Measurements from ENCODE around the gene SLC49A3. TPM values are rescaled to one million over a fixed set of nuclear protein-coding genes. Genes with fewer than 3 reads are reported as not detected.
A peak's percentile ranks its signal among the peaks of the same experiment; 100 is the strongest.

SLC49A3 gene
- total and polyA plus RNA-seq, 2 of the 13 experiments (the other 11 are each of a cell fraction or from before 2014, with no cell fraction given): 0.07 to 0.17 TPM

- TF ChIP-seq STAT6 (CRISPR knock-in tag; IDR thresholded peaks at IDR 0.05; ENCODE audit: borderline replicate concordance) (no peak), CENPT (CRISPR knock-in tag; IDR thresholded peaks at IDR 0.05; ENCODE audit: low read depth) (no peak), MEIS1 (CRISPR knock-in tag; IDR thresholded peaks at IDR 0.05; ENCODE audit: borderline replicate concordance) (no peak; the same call in 1 of the 2 replicates), AKAP8 (CRISPR knock-in tag; IDR thresholded peaks at IDR 0.05) (no peak), ZNF292 (CRISPR knock-in tag; IDR thresholded peaks at IDR 0.05; ENCODE audit: borderline replicate concordance, low read depth) (no peak), BRD4 (CRISPR knock-in tag; IDR thresholded peaks at IDR 0.05) (no peak), SAFB2 (CRISPR knock-in tag; IDR thresholded peaks at IDR 0.05; ENCODE audit: borderline replicate concordance, low read depth) (no peak), SP5 (CRISPR knock-in tag; IDR thresholded peaks at IDR 0.05; ENCODE audit: borderline replicate concordance, low read depth) (no peak), ZNF142 (CRISPR knock-in tag; IDR thresholded peaks at IDR 0.05) (0 out of 2 replicates have a peak, but pooled peaks have one; percentile 5), NFYB (CRISPR knock-in tag; IDR thresholded peaks at IDR 0.05) (no peak), NFATC3 (CRISPR knock-in tag; IDR thresholded peaks at IDR 0.05) (no peak), ZNF230 (CRISPR knock-in tag; IDR thresholded peaks at IDR 0.05) (no peak; the same call in 1 of the 2 replicates), CHD2 (IDR thresholded peaks at IDR 0.05; ENCODE audit: low read depth, low read length) (no peak), ZNF232 (CRISPR knock-in tag; IDR thresholded peaks at IDR 0.05; ENCODE audit: borderline replicate concordance) (peak; percentile 22; the same call in 1 of the 2 replicates), CEBPB (IDR thresholded peaks at IDR 0.05; ENCODE audit: borderline replicate concordance, low read depth, low read length) (no peak), ZNF605 (CRISPR knock-in tag; IDR thresholded peaks at IDR 0.05) (peak; percentile 62)
- TF ChIP-seq, protein P1, sequence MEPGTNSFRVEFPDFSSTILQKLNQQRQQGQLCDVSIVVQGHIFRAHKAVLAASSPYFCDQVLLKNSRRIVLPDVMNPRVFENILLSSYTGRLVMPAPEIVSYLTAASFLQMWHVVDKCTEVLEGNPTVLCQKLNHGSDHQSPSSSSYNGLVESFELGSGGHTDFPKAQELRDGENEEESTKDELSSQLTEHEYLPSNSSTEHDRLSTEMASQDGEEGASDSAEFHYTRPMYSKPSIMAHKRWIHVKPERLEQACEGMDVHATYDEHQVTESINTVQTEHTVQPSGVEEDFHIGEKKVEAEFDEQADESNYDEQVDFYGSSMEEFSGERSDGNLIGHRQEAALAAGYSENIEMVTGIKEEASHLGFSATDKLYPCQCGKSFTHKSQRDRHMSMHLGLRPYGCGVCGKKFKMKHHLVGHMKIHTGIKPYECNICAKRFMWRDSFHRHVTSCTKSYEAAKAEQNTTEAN (CRISPR knock-in tag; conservative IDR thresholded peaks at IDR 0.05): no peak
- TF ChIP-seq, protein P2, sequence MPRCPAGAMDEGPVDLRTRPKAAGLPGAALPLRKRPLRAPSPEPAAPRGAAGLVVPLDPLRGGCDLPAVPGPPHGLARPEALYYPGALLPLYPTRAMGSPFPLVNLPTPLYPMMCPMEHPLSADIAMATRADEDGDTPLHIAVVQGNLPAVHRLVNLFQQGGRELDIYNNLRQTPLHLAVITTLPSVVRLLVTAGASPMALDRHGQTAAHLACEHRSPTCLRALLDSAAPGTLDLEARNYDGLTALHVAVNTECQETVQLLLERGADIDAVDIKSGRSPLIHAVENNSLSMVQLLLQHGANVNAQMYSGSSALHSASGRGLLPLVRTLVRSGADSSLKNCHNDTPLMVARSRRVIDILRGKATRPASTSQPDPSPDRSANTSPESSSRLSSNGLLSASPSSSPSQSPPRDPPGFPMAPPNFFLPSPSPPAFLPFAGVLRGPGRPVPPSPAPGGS (CRISPR knock-in tag; IDR thresholded peaks at IDR 0.05): peak; percentile 16; the same call in 1 of the 2 replicates
These were observed 15.4 kb downstream of the SLC49A3 start (continued) for GRCh38 chr4:673349-674091.
